Stimulated activated CD8-positive, alpha-beta memory T cell treated with anti-CD3 and anti-CD28 coated beads, Interleukin-4, amount 100 ng/mL, for 4 hours (primary cell): ENCODE data around the gene PFDN2.
"Not testable (repeated sequence)": the region's sequence is repeated elsewhere in the genome, so short reads cannot be mapped to it uniquely, and the experiment has no call there.

Source experiments
- DNase-seq, 2 donors: peaks; one replicate each; pipeline ENCODE4 v3.0.0-alpha.2; 2020; ENCODE audit warnings: low read depth in 2 of 2, low spot score in 1 of 2

Gene PFDN2

DNA sequence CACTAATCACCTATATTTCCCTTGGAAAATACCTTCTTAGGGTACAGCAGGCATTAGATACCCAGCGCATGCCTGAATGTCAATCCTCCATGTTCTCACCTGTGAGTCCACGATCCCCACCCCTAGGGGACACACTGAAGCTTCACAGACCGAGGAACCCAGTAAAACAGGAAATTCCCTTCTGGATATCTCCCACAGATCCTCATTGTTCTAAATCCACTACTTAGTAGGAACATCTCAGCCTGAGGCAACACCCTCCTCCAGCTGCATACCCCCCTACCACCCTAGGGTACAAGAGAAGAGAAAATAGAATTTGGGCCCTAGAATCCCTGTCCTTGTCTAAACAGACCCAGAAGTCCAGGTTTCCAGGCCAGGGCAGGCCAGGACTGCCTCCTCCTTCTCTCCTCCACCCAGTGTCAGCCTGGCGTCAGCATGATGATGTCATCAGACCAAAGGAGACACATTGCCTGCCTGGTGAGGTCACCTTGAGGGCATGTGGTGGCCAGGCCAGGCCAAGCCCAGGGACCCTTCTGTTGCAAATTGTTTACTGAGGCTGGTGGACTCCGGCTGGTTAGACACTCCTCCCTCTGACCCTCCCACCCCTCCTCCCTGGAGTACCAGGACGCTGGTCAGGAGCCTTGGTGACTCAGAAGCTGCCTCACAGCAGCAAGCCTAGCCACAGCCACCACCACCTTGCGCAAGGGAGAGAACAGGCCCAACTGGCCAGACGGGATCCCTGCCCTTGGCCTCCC is 34.7 kb downstream of the PFDN2 start:
- DNase-seq: no peak

GRCh38 chr1:161082483-161082882 is 35.4 kb downstream of the PFDN2 start:
- DNase-seq: no peak

- no peak for DNase-seq
Measured at GRCh38 chr1:161081519-161081918, 36.3 kb downstream of the PFDN2 start.

- DNase-seq: no peak
Measured at GRCh38 chr1:161080441-161081405, 37.1 kb downstream of the PFDN2 start.

- DNase-seq: no peak
Measured at GRCh38 chr1:161079436-161080110, 38.3 kb downstream of the PFDN2 start.

GRCh38 chr1:161077426-161077825 is 40.4 kb downstream of the PFDN2 start:
- no peak for DNase-seq

GRCh38 chr1:161076410-161076809 is 41.4 kb downstream of the PFDN2 start:
- no peak for DNase-seq

DNA sequence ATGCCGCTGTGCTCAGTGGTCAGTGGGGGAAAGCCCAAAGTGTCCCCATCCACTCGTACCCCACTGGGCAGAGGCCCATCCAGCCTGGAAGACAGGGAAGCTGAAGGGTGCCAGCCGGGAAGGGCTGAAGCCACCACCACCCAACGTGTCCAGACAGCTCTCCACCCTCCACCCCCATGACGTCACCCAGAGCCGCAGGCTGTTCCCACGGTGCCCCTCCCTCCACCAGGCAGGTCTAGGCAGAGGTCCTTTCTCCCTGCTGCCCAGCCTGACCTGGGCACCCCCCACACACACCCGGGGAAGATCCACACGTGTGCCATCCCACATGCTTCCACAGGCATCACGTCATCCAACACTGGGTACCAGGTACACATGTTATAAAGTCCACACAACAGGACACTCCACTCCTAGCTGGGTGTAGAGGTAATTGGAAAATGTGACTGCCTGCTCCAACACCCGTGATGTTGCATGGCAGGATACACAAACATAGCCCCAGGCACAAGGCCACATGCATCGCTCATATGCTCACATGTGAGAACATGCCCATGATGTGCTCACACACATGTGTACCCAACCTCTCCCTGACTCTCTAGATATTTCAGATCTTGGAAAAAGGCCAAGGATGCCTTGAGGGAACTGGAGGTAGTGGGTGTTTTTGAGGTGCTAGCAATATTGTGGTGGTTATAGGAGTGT is 43.0 kb downstream of the PFDN2 start:
- no peak for DNase-seq

- DNase-seq: no peak
Measured at GRCh38 chr1:161073474-161074121, 44.2 kb downstream of the PFDN2 start.

DNA sequence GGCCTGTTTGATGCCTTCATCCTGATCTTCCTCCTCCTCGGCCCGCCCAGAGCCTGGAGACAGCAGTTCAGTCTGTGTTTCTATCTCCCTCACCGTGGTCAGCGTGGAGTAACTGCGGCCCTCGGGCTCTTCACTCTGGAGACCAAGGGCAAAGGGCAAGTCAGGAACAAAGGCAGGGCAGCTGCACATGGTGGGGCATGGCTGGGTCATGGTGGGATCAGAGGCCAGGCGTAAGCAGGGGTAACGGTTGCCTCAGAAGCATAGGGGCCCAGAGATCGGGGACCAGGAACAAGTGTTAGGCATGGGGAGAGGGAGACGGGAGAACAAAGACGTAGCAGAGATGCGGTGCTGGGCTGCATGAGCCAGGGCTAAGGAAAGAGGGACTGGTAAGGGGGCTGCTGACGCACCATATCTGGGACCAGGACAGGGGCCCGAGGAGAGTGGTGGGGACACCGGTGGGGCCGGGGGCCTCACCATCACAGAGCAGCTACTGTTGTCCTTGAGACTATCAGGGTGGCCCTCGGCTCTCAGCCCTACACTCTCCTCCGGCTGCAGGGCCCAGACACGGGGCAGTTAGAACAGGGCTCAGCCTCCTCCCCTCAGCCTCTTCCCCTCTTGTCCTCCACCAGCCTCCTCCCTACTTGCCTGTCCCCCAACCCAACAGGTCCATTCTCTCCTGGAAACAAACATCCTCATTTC is 44.9 kb downstream of the PFDN2 start:
- no peak for DNase-seq

DNA sequence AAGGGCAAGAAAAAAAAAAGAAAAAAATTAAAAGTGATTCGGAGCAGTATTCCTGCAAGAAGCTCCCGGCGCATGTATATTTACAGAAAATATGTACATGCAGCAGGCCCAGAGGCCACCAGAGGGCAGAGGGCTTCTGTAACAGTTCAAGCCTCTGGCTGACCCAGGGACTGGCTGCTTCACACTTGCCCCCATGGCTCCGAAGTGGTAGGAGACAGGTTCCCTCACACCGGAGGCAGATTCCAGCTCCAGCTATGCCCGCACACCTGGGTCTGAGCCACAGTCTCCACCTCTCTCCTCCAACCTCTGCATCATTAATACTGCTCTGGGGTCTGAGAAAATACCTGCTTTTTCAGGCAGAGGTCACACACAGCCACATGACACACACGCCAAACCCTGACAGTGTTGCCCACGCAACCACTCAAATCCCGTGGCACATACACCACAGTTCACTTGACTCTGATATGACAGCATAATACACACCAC is 45.9 kb downstream of the PFDN2 start:
- DNase-seq: no peak

GRCh38 chr1:161070761-161071160 is 47.1 kb downstream of the PFDN2 start:
- no peak for DNase-seq

DNA sequence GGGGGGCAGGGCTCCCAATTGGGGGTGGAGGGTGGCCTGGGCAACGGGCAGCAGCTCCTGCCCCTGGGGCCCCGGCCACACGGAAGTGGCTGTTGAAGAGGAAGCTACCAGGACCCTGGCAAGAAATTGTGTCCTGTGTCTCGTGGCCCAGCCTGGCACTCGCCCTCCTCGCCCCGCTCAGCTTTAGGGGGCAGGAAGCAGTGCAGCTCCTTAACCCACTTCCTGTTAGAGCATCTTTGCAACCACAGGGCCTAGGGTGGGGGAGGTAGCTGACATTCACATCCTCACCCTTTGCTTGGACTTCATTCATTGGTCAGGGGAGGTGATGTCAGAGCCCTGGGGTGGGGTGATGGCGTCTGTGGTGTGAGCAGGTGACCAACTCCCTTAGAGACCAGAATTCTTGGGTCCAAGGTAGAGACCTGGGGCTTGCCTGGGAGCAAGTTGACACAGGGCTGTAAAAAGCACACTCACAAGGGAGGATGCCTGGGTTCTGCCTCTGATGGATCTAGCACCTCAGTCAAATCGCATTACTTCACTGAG is 48.0 kb downstream of the PFDN2 start, which contains the start of gene ARHGAP30:
Gene ARHGAP30, minus strand, starts transcription at position 161 of the 540 bp plus-strand sequence. CDS start 267 bp downstream, outside the sequence.
- peak; percentile 63 to 78 for DNase-seq

DNA sequence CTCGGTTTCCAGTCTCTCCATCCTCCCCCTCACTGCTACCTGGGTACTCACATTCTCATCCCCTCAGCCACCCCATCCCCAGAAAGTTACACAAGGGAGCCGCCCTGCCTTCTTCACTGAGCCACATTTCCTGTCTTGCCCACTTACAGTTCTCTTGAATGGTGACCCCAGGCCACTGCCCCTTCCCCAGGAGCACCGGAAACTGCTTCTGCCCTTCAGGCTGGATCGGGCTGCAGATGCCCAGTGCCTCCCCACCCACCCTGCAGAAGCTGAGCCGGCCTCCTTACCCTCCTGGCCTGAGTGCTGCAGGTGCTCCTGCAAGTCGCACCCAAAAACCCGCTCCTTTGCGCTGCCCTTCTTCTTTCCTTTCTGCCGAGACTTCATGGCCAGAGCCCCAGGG is 48.6 kb downstream of the PFDN2 start:
- no peak for DNase-seq

GRCh38 chr1:161068306-161069234 is 49.3 kb downstream of the PFDN2 start:
- peak; percentile 53 to 70 for DNase-seq

- DNase-seq: no peak
Measured at GRCh38 chr1:161066694-161067093, 51.1 kb downstream of the PFDN2 start.

DNA sequence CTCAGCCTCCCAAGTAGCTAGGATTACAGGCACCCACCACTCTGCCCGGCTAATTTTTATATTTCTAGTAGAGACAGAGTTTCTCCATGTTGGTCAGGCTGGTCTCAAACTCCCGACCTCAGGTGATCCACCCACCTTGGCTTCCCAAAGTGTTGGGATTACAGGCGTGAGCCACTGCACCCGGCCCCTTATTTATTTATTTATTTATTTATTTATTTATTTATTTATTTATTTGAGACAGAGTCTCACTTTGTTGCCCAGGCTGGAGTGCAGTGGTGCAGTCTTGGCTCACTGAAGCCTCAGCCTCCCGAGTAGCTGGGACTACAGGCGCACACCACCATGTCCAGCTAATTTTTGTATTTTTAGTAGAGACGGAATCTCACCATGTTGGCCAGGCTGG is 52.2 kb downstream of the PFDN2 start:
- DNase-seq: not testable (repeated sequence)

- DNase-seq: not testable (repeated sequence)
Measured at GRCh38 chr1:161063936-161064335, 53.9 kb downstream of the PFDN2 start.
